GM23248 (cell line): Measurements from ENCODE around the gene B4GALT5.

Source experiments
- EZH2 ChIP-seq: fragments of 200-600 bp; sonication (generic); IDR thresholded peaks from 2 replicates; pipeline ENCODE4 v1.6.1; 2018; ENCODE audit warnings: antibody characterized with exemption, mild to moderate bottlenecking; ENCODE audit not compliant: insufficient read depth, poor library complexity, severe bottlenecking
- EZH2phosphoT487 ChIP-seq: fragments of 200-600 bp; sonication (generic); IDR thresholded peaks from 2 replicates; pipeline ENCODE4 v1.6.1; 2018; ENCODE audit warnings: antibody characterized with exemption, moderate library complexity, mild to moderate bottlenecking, low read depth; ENCODE audit not compliant: insufficient read depth

DNA sequence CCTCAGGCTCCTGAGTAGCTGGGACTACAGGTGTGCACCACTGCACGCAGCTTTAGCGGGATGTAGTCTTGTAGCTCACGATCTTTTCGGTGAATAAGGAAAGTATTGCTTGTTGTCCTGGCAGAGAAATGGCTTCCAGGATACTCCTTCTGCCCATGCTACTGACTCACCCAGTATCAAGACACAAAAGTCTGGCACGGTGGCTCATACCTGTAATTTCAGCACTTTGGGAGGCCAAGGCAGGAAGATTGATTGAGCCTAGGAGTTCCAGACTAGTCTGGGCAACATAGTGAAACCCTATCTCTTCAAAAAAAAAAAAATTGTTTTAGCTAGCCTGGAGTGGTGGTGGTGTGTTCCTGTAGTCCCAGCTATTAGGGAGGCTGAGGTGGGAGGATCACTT is 40.9 kb upstream of the B4GALT5 start:
- TF ChIP-seq EZH2 (no peak), EZH2phosphoT487 (no peak)
